HG03558 (cell line): ENCODE measurements around the gene RAD23B.
A peak's percentile ranks its signal among the peaks of the same experiment; 100 is the strongest.
"Not testable (repeated sequence)": the region's sequence is repeated elsewhere in the genome, so short reads cannot be mapped to it uniquely, and the experiment has no call there.

ENCODE experiments used
- ATAC-seq: cut with Tn5 transposase; IDR thresholded peaks from one replicate; pipeline ENCODE4 v1.9.1; 2021; ENCODE audit warnings: moderate number of reproducible peaks; ENCODE audit not compliant: unreplicated experiment; ENCODE audit errors: extremely low read depth

RAD23B gene

GRCh38 chr9:107288701-107289100, 5.6 kb downstream of the RAD23B start:
- ATAC-seq, result no peak

- no peak for ATAC-seq
Measured at GRCh38 chr9:107290619-107291018, 7.5 kb downstream of the RAD23B start.

GRCh38 chr9:107292821-107293542, 9.9 kb downstream of the RAD23B start:
- no peak for ATAC-seq

GRCh38 chr9:107293543-107294085, 10.5 kb downstream of the RAD23B start:
- ATAC-seq, result no peak

GRCh38 chr9:107294756-107295155, 11.7 kb downstream of the RAD23B start:
- ATAC-seq, result no peak

- ATAC-seq, result no peak
Measured at GRCh38 chr9:107295995-107296394, 12.9 kb downstream of the RAD23B start.

- not testable (repeated sequence) for ATAC-seq
Measured at GRCh38 chr9:107296592-107296991, 13.5 kb downstream of the RAD23B start.

- ATAC-seq, result no peak
Measured at GRCh38 chr9:107299437-107299836, 16.4 kb downstream of the RAD23B start.

- ATAC-seq, result no peak
Measured at GRCh38 chr9:107306308-107306707, 23.2 kb downstream of the RAD23B start.

- no peak for ATAC-seq
Measured at GRCh38 chr9:107307331-107307730, 24.3 kb downstream of the RAD23B start.

GRCh38 chr9:107308461-107308860, 25.4 kb downstream of the RAD23B start:
- no peak for ATAC-seq

GRCh38 chr9:107309271-107309670, 26.2 kb downstream of the RAD23B start:
- peak; percentile 68 for ATAC-seq

GRCh38 chr9:107312376-107313050, 29.4 kb downstream of the RAD23B start:
- no peak for ATAC-seq

- ATAC-seq, result no peak
Measured at GRCh38 chr9:107313555-107314096, 30.5 kb downstream of the RAD23B start.

- no peak for ATAC-seq
Measured at GRCh38 chr9:107314763-107315162, 31.7 kb downstream of the RAD23B start.

- ATAC-seq, result no peak
Measured at GRCh38 chr9:107316795-107317661, 33.9 kb downstream of the RAD23B start.

- no peak for ATAC-seq
Measured at GRCh38 chr9:107322643-107323042, 39.6 kb downstream of the RAD23B start.

- no peak for ATAC-seq
Measured at GRCh38 chr9:107323836-107324585, 40.9 kb downstream of the RAD23B start.

- no peak for ATAC-seq
Measured at GRCh38 chr9:107325842-107326241, 42.8 kb downstream of the RAD23B start.

- ATAC-seq, result no peak
Measured at GRCh38 chr9:107328510-107328909, 45.4 kb downstream of the RAD23B start.
